Testis (tissue), 3 donors: ENCODE measurements around the gene EMD. TPM values are rescaled to one million over a fixed set of nuclear protein-coding genes. Genes with fewer than 3 reads are reported as not detected.

Experiments used
- DNase-seq: peaks from one replicate; pipeline ENCODE4 v3.0.0-alpha.2; 2019
- H3K27ac ChIP-seq, 2 donors: fragments of 200-600 bp; sonication (generic); one replicate each; pipeline ENCODE4 v1.5.1; 2019
- H3K27me3 ChIP-seq: fragments of 200-600 bp; sonication (generic); one replicate; pipeline ENCODE4 v1.5.1; 2019
- H3K36me3 ChIP-seq: fragments of 200-600 bp; sonication (generic); one replicate; pipeline ENCODE4 v1.5.1; 2017; ENCODE audit warnings: low read depth; ENCODE audit errors: missing control alignments
- H3K4me1 ChIP-seq: fragments of 200-600 bp; sonication (generic); one replicate; pipeline ENCODE4 v1.5.1; 2019
- H3K4me3 ChIP-seq, 2 donors: fragments of 200-600 bp; sonication (generic); one replicate each; pipeline ENCODE4 v1.5.1; 2017 to 2019
- H3K9me3 ChIP-seq: fragments of 200-600 bp; sonication (generic); one replicate; pipeline ENCODE4 v1.5.1; 2017
- CTCF ChIP-seq, 3 experiments: fragments of 450-650 bp in 2 of 3; fragments of 200-600 bp in 1 of 3; sonication (generic) in 1 of 3; IDR thresholded peaks; one replicate each; pipeline ENCODE4 v1.5.1; 2016 to 2019; ENCODE audit warnings: antibody characterized with exemption in 3 of 3, mild to moderate bottlenecking in 2 of 3, moderate library complexity in 1 of 3
- POLR2A ChIP-seq: fragments of 450-650 bp; IDR thresholded peaks from one replicate; pipeline ENCODE4 v1.6.1; 2017; ENCODE audit warnings: antibody characterized with exemption, mild to moderate bottlenecking, moderate library complexity
- whole genome bisulfite sequencing, 2 donors: methylation state at CpG; one replicate each; pipeline ENCODE4 v1.1.5; 2018; 5-methylcytosine and 5-hydroxymethylcytosine counted together
- intact Hi-C: fragments of 100-400 bp; cut with DNase I; formaldehyde crosslinking; loops from one replicate; pipeline ENCODE4 v1.15.1; 2023; ENCODE audit warnings: low total_unique reads
- polyA plus RNA-seq: library from polyadenylated mRNA; stranded (reverse); fragments of 350-450 nt; fragmentation: Illumina TruSeq; extraction: RNeasy Lipid Tissue Mini Kit (QIAGEN cat#74804); gene quantifications from one replicate; pipeline ENCODE4 v1.2.3, GENCODE V29; 2014; ENCODE audit warnings: low read depth, low replicate concordance; ENCODE audit not compliant: insufficient read depth
- total RNA-seq, 2 donors: library from RNA; depleted of rRNA; stranded (reverse); fragments of >200 nt; gene quantifications; one replicate each; pipeline ENCODE4 v1.2.3, GENCODE V29; 2016

The EMD gene
- total and polyA plus RNA-seq, 3 donors from 2014 or later, result 65.6 to 74.2 (median 69.6) TPM

GRCh38 chrX:154349359-154349935, 29.6 kb upstream of the EMD start:
- TF ChIP-seq CTCF (IDR thresholded peaks at IDR 0.05), result no peak
- TF ChIP-seq POLR2A, result no peak
- intact Hi-C loops, result no loop called here
- no peaks in the 10 kb centered on the region for H3K9me3 ChIP-seq
- H3K27ac ChIP-seq, result no peak overlapping the region
- no peaks in the 10 kb centered on the region for H3K36me3 ChIP-seq
- no peak overlapping the region for H3K4me3 ChIP-seq
- no peaks in the 10 kb centered on the region for H3K27me3 ChIP-seq
- DNase-seq, result no peak
- H3K4me1 ChIP-seq, result no peaks in the 10 kb centered on the region
- 81% methylated on average over 8 of the region's 19 CpGs; no CpG with 5 or more reads in 1 of the 2 donors for WGBS, 2 donors

DNA sequence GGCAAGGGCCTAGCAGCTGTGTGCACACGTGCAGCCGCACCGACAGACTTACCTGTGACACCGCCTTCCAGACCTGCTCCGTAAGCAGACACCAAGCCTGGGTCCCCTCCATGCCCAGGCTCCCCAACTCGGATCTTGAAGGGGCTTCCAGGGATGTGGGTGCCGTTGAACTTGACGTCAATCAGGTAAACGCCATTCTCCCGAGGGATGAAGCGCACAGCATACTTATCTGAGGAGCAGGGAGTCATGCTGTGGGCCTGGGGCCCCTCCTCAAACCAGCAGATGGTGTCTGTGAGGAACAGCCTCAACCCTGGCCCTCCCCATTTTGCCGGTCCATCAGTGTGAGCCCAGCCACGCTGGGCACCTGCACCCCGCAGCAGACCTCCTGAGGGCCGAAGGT, 29.1 kb upstream of the EMD start:
- Histone ChIP-seq H3K4me1 (no peaks in the 10 kb centered on the region), H3K27me3 (no peaks in the 10 kb centered on the region), H3K36me3 (no peaks in the 10 kb centered on the region), H3K4me3 (no peak overlapping the region), H3K9me3 (no peaks in the 10 kb centered on the region), H3K27ac (no peak overlapping the region)
- WGBS, 2 donors, result 88% methylated on average over 12 of the region's 15 CpGs; no CpG with 5 or more reads in 1 of the 2 donors
- no peak for DNase-seq
- no peak for TF ChIP-seq CTCF (IDR thresholded peaks at IDR 0.05)
- no peak for TF ChIP-seq POLR2A
- intact Hi-C loops, result no loop called here

DNA sequence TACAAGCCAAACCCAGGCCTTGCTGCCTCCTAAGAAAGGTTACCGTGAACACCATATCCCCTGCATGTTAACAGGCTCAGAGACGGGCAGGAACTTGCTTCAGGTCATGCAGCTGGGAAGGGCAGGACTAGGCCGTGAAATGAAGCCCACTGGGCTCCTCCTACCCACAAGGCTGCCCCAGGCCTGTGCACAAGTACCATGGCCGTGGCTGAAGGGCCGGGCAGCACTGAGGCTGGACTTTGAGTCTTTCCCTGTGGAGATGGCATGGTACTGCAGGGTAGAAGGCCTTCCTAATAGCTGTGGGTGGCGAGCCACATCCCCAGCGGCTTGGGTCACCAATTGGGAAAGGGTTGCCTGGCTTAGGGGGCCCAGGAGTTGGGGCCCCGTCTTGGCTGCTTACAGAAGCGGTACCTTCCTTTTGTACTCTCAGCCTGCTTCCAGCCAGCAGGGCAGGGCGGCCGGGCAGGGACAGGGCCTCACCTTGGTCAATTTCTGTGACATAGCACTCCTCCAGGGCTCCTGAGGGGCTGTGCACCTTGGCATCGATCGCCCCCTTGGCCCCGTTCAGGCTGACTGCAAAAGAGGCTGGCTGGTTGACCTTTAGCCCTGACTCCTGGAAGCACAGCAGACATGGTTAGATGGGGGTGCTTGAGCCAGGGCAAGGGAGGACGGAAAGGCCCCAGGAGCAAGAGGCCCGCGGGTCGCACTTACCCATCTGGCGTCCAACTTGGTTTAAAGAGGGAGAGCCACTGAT, 28.5 kb upstream of the EMD start:
- intact Hi-C loops, result no loop called here
- H3K4me3 ChIP-seq, result no peak overlapping the region
- no peaks in the 10 kb centered on the region for H3K27me3 ChIP-seq
- no peaks in the 10 kb centered on the region for H3K9me3 ChIP-seq
- TF ChIP-seq POLR2A (no peak), CTCF (IDR thresholded peaks at IDR 0.05) (no peak)
- no peaks in the 10 kb centered on the region for H3K4me1 ChIP-seq
- 81% methylated on average over 3 of the region's 19 CpGs; no CpG with 5 or more reads in 1 of the 2 donors for WGBS, 2 donors
- no peak for DNase-seq
- H3K27ac ChIP-seq, result no peak overlapping the region
- no peaks in the 10 kb centered on the region for H3K36me3 ChIP-seq

- WGBS, 2 donors, result 94% methylated on average over 6 of the region's 30 CpGs; no CpG with 5 or more reads in 1 of the 2 donors
- intact Hi-C loops, result no loop called here
These were observed 27.7 kb upstream of the EMD start for GRCh38 chrX:154351183-154352011.

More at GRCh38 chrX:154351183-154352011, 27.7 kb upstream of the EMD start:
- no peak for TF ChIP-seq CTCF (IDR thresholded peaks at IDR 0.05)
- no peak for TF ChIP-seq POLR2A
- Histone ChIP-seq H3K27ac (no peak overlapping the region), H3K27me3 (no peaks in the 10 kb centered on the region), H3K9me3 (no peaks in the 10 kb centered on the region), H3K36me3 (no peaks in the 10 kb centered on the region), H3K4me3 (no peak overlapping the region), H3K4me1 (no peaks in the 10 kb centered on the region)
- DNase-seq, result no peak
